Measurements from ENCODE around the gene MYOG. TPM values are rescaled to one million over a fixed set of nuclear protein-coding genes. Genes with fewer than 3 reads are reported as not detected.

The MYOG gene
- total and polyA plus RNA-seq, 2 experiments from 2014 or later: not detected

GRCh38 chr1:203101813-203102634 lies 16.2 kb upstream of the MYOG start:
- Mint-ChIP-seq H3K4me1 (no peaks in the 10 kb centered on the region), H3K9me3 (peaks cover 5% of the 10 kb centered on the region; the same call in 2 of the 3 replicates), H3K4me3 (no peak overlapping the region), H3K36me3 (ENCODE audit: low read depth) (no peaks in the 10 kb centered on the region), H3K27ac (no peak overlapping the region), H3K27me3 (ENCODE audit: insufficient read depth, low read depth, poor library complexity) (no peaks in the 10 kb centered on the region)
- Histone ChIP-seq H3K4me2 (no peak overlapping the region), H3K27ac (ENCODE audit: low read depth) (no peak overlapping the region), H3K9me2 (ENCODE audit: insufficient read depth) (peaks cover 3% of the 10 kb centered on the region; the same call in 1 of the 2 replicates), H3K27me3 (ENCODE audit: insufficient read depth) (no peaks in the 10 kb centered on the region), H3F3A (replicated peaks; ENCODE audit: low read depth) (no peaks in the 10 kb centered on the region), H3K79me2 (replicated peaks; ENCODE audit: insufficient read depth) (no peaks in the 10 kb centered on the region), H3K36me3 (ENCODE audit: insufficient read depth) (no peaks in the 10 kb centered on the region), H3K4me1 (ENCODE audit: insufficient read depth) (no peaks in the 10 kb centered on the region), H2AFZ (no peak overlapping the region), H4K20me1 (replicated peaks; ENCODE audit: insufficient read depth) (no peaks in the 10 kb centered on the region), H3K4me3 (no peak overlapping the region)
- ATAC-seq: no peak
- TF ChIP-seq REST (IDR thresholded peaks at IDR 0.05; ENCODE audit: unreplicated experiment): no peak
- no peak for TF ChIP-seq EZH2phosphoT487 (IDR thresholded peaks at IDR 0.05; ENCODE audit: unreplicated experiment)
- TF ChIP-seq ZNF331 (CRISPR knock-in tag; IDR thresholded peaks at IDR 0.05; ENCODE audit: low read depth): no peak
- no peak for TF ChIP-seq ZNF462 (CRISPR knock-in tag; IDR thresholded peaks at IDR 0.05)
- TF ChIP-seq CREB1 (CRISPR knock-in tag; IDR thresholded peaks at IDR 0.05; ENCODE audit: low read depth): no peak
- no peak for TF ChIP-seq STAT1 (IDR thresholded peaks at IDR 0.05; ENCODE audit: unreplicated experiment)
- no peak for TF ChIP-seq POLR2AphosphoS5 (IDR thresholded peaks at IDR 0.05; ENCODE audit: low read depth)
- no peak for TF ChIP-seq NANOG (IDR thresholded peaks at IDR 0.05; ENCODE audit: borderline replicate concordance)
- no peak for TF ChIP-seq CTCF (conservative IDR thresholded peaks at IDR 0.05; ENCODE audit: low read depth in 2 of 2)
- no peak for TF ChIP-seq ZNF114 (CRISPR knock-in tag; IDR thresholded peaks at IDR 0.05)
- no peak for DNase-seq (ENCODE audit: low spot score)
